DOHH2 (cell line): ENCODE measurements around the gene ACSS3.

ENCODE experiments used
- H3F3A ChIP-seq: fragments of 200-600 bp; sonication (generic), shearing (Covaris generic); 2 replicates; pipeline ENCODE4 v1.6.0; 2016; ENCODE audit warnings: antibody characterized with exemption, mild to moderate bottlenecking; ENCODE audit not compliant: control insufficient read depth, insufficient read depth
- H3K27ac ChIP-seq: fragments of 200-600 bp; sonication (generic); 2 replicates; pipeline ENCODE4 v1.5.1; 2014; ENCODE audit warnings: low read depth, mild to moderate bottlenecking, low read length, moderate library complexity
- H3K27me3 ChIP-seq: fragments of 200-600 bp; sonication (generic); 2 replicates; pipeline ENCODE4 v1.6.1; 2014; ENCODE audit warnings: mild to moderate bottlenecking, low read length, mixed read lengths; ENCODE audit not compliant: control insufficient read depth
- H3K36me3 ChIP-seq: fragments of 200-600 bp; sonication (generic); 2 replicates; pipeline ENCODE4 v1.6.1; 2014; ENCODE audit warnings: mild to moderate bottlenecking, low read length, moderate library complexity, mixed read lengths; ENCODE audit not compliant: control insufficient read depth
- H3K4me1 ChIP-seq: fragments of 200-600 bp; sonication (generic); 2 replicates; pipeline ENCODE4 v1.6.1; 2014; ENCODE audit warnings: mild to moderate bottlenecking, low read length, mixed read lengths; ENCODE audit not compliant: control insufficient read depth
- H3K4me2 ChIP-seq: fragments of 200-600 bp; sonication (generic); 2 replicates; pipeline ENCODE4 v1.6.0; 2014; ENCODE audit warnings: mild to moderate bottlenecking, low read length, moderate library complexity
- H3K4me3 ChIP-seq: fragments of 200-600 bp; sonication (generic); 2 replicates; pipeline ENCODE4 v1.5.1; 2014; ENCODE audit warnings: mild to moderate bottlenecking, low read length, mixed read lengths
- H3K79me2 ChIP-seq: fragments of 200-600 bp; sonication (generic); 2 replicates; pipeline ENCODE4 v1.6.1; 2014; ENCODE audit warnings: mild to moderate bottlenecking, low read length, mixed read lengths; ENCODE audit not compliant: control insufficient read depth
- H3K9me2 ChIP-seq: fragments of 200-600 bp; sonication (generic); replicated peaks from 2 replicates; pipeline ENCODE4 v1.6.1; 2014; ENCODE audit warnings: mild to moderate bottlenecking, low read length, mixed read lengths; ENCODE audit not compliant: control insufficient read depth
- H3K9me3 ChIP-seq: fragments of 200-600 bp; sonication (generic); 2 replicates; pipeline ENCODE4 v1.6.1; 2014; ENCODE audit warnings: antibody characterized with exemption, low read length, mixed read lengths; ENCODE audit not compliant: control insufficient read depth, insufficient read depth
- H4K20me1 ChIP-seq: fragments of 200-600 bp; sonication (generic); 2 replicates; pipeline ENCODE4 v1.6.0; 2014; ENCODE audit warnings: low read depth, mild to moderate bottlenecking, antibody characterized with exemption, low read length, moderate library complexity; ENCODE audit not compliant: control insufficient read depth, insufficient read depth
- EZH2phosphoT487 ChIP-seq: fragments of 200-600 bp; sonication (generic); IDR thresholded peaks from 2 replicates; pipeline ENCODE4 v1.6.1; 2017; ENCODE audit warnings: borderline replicate concordance, mild to moderate bottlenecking, antibody characterized with exemption, low read length, moderate library complexity, mixed read lengths
- TF ChIP-seq, protein P1 (sequence below): fragments of 200-600 bp; sonication (generic); IDR thresholded peaks from one replicate; pipeline ENCODE4 v1.5.1; 2014; ENCODE audit warnings: antibody characterized with exemption, mild to moderate bottlenecking, low read depth, low read length; ENCODE audit not compliant: poor library complexity, severe bottlenecking

ACSS3 gene

DNA sequence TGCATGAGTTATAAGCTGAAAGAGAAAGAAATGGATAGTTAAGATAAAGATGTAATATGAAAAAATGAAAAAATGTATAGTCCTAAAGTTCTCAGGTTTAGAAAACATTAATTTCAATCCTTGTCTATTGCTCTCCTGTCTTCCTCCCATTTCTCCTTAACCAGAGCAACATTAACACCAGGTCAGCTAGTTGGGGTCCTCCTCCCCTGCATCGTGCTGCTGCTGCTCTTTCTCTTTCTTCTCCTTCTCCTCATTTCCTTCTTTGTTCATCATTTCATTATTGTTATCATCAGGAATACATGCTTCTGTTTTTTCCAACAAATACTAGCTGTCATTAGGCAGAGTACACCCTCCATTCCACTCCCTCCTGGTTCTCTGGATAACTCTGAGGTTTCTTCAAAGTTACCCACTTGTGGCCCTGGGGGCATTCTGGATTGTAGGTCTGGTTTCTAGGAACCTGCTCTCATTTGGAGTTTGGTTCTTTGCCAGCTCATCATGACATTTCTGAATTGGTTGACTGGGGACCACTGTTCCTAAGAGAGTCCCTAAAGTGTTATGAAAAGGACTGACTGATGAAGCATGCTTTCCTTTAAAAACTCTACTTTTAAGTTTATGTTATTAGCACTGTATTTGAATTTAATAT lies 17.0 kb downstream of the ACSS3 start:
- Histone ChIP-seq H4K20me1 (no peaks in the 10 kb centered on the region), H3K4me2 (no peak overlapping the region), H3K4me1 (no peaks in the 10 kb centered on the region), H3K36me3 (no peaks in the 10 kb centered on the region), H3K9me3 (no peaks in the 10 kb centered on the region), H3F3A (no peaks in the 10 kb centered on the region), H3K79me2 (no peaks in the 10 kb centered on the region), H3K9me2 (no peaks in the 10 kb centered on the region), H3K27ac (no peak overlapping the region), H3K27me3 (no peaks in the 10 kb centered on the region), H3K4me3 (no peak overlapping the region)
- TF ChIP-seq, protein P1, sequence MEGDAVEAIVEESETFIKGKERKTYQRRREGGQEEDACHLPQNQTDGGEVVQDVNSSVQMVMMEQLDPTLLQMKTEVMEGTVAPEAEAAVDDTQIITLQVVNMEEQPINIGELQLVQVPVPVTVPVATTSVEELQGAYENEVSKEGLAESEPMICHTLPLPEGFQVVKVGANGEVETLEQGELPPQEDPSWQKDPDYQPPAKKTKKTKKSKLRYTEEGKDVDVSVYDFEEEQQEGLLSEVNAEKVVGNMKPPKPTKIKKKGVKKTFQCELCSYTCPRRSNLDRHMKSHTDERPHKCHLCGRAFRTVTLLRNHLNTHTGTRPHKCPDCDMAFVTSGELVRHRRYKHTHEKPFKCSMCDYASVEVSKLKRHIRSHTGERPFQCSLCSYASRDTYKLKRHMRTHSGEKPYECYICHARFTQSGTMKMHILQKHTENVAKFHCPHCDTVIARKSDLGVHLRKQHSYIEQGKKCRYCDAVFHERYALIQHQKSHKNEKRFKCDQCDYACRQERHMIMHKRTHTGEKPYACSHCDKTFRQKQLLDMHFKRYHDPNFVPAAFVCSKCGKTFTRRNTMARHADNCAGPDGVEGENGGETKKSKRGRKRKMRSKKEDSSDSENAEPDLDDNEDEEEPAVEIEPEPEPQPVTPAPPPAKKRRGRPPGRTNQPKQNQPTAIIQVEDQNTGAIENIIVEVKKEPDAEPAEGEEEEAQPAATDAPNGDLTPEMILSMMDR: no peak
- TF ChIP-seq EZH2phosphoT487: no peak

DNA sequence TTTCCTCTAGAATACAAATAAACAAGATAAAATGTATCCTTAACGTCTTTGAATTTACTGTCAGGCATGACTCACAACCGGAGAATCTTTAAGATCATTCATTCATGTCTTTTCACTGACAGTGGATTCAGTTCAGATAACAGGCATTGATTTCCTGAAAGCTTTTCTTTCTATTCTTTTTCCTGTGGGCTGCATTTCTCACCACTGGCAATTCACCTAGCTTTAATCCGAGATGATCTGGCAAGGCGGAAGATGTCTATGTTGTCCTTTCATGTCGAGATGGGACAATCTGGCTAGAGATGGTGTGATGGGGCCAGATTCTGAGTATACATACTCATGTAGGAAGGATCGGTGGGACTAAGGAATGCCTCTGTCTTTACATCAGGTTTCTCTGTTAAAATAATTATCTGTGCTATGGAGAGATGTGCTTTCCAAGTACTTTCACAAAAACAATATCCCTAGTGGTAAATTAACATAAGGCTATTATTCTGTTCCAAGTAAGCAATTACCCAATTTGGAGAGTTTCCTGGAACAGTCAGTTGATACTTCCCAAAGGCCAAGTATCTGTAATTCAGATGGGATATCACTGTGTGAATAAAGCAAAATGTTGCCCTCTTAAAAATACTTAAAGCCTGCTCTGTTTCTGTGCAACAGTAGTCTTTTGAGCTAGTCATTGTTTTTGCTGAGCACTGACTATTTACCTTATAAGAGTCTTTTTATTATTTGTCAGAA lies 17.8 kb downstream of the ACSS3 start:
- H3K27me3 ChIP-seq: no peaks in the 10 kb centered on the region
- H3K36me3 ChIP-seq: no peaks in the 10 kb centered on the region
- H3K9me3 ChIP-seq: no peaks in the 10 kb centered on the region
- no peak overlapping the region for H3K4me2 ChIP-seq
- H4K20me1 ChIP-seq: no peaks in the 10 kb centered on the region
- H3K79me2 ChIP-seq: no peaks in the 10 kb centered on the region
- no peak overlapping the region for H3K4me3 ChIP-seq
- H3K27ac ChIP-seq: no peak overlapping the region
- no peak for TF ChIP-seq EZH2phosphoT487
- TF ChIP-seq, protein P1: no peak
- no peaks in the 10 kb centered on the region for H3F3A ChIP-seq
- H3K9me2 ChIP-seq: no peaks in the 10 kb centered on the region
- H3K4me1 ChIP-seq: no peaks in the 10 kb centered on the region

DNA sequence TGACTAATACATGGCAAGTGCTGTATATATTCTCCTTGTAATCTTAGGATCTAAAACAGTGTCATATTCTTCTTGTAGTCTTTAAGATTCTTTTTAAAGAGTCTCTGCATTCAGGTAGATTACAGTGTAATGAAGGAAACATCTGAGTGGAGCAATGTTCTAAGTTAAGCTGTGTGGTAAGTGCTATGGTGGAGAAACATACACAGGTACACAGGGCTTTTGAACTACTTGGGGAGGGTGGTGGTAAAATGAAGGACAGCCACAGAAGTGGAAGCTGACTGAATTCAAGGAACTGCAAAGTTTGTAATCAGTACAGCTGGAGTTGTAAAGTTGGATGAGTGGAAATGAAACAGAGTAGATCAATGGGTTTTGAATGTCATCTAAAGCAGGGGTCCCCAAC lies 27.8 kb downstream of the ACSS3 start:
- H3K4me3 ChIP-seq: no peak overlapping the region
- no peak overlapping the region for H3K27ac ChIP-seq
- no peaks in the 10 kb centered on the region for H3K27me3 ChIP-seq
- H4K20me1 ChIP-seq: no peaks in the 10 kb centered on the region
- H3K9me3 ChIP-seq: no peaks in the 10 kb centered on the region
- H3K4me1 ChIP-seq: no peaks in the 10 kb centered on the region
- H3K79me2 ChIP-seq: no peaks in the 10 kb centered on the region
- no peak overlapping the region for H3K4me2 ChIP-seq
- TF ChIP-seq, protein P1: no peak
- no peak for TF ChIP-seq EZH2phosphoT487
- no peaks in the 10 kb centered on the region for H3K36me3 ChIP-seq
- no peaks in the 10 kb centered on the region for H3K9me2 ChIP-seq
- H3F3A ChIP-seq: no peaks in the 10 kb centered on the region
